Tibial nerve (tissue), 4 donors: ENCODE data around the gene RANBP3. TPM values are rescaled to one million over a fixed set of nuclear protein-coding genes. Genes with fewer than 3 reads are reported as not detected.

Source experiments
- DNase-seq, 2 donors: peaks; one replicate each; pipeline ENCODE4 v3.0.0-alpha.2; 2019; ENCODE audit warnings: low spot score in 2 of 2
- H3K27ac ChIP-seq, 4 donors: fragments of 200-600 bp; sonication (generic) in 3 of 4; one replicate each; pipeline ENCODE4 v1.5.1; 2017 to 2019; ENCODE audit warnings: mild to moderate bottlenecking in 1 of 4
- H3K27me3 ChIP-seq, 2 donors: fragments of 200-600 bp; sonication (generic) in 1 of 2; one replicate each; pipeline versions ENCODE4 v1.5.1 to v1.6.0; 2017 to 2019
- H3K36me3 ChIP-seq, 3 donors: fragments of 200-600 bp; sonication (generic); one replicate each; pipeline ENCODE4 v1.5.1; 2018 to 2019
- H3K4me1 ChIP-seq, 4 donors: fragments of 200-600 bp; sonication (generic) in 3 of 4; one replicate each; pipeline ENCODE4 v1.5.1; 2017 to 2019
- H3K4me3 ChIP-seq, 4 donors: fragments of 200-600 bp; sonication (generic) in 3 of 4; one replicate each; pipeline ENCODE4 v1.5.1; 2017 to 2019; ENCODE audit warnings: mild to moderate bottlenecking in 1 of 4, moderate library complexity in 1 of 4
- H3K9me3 ChIP-seq, 4 donors: fragments of 200-600 bp; sonication (generic) in 3 of 4; one replicate each; pipeline ENCODE4 v1.5.1; 2017 to 2019
- CTCF ChIP-seq, 5 experiments: fragments of 200-600 bp in 3 of 5; fragments of 450-650 bp in 2 of 5; sonication (generic) in 3 of 5; IDR thresholded peaks; one replicate each; pipeline ENCODE4 v1.5.1; 2016 to 2019; ENCODE audit warnings: antibody characterized with exemption in 5 of 5, mild to moderate bottlenecking in 3 of 5, moderate library complexity in 2 of 5
- EP300 ChIP-seq, 2 donors: sonication (generic); formaldehyde crosslinking; IDR thresholded peaks; one replicate each; pipeline ENCODE4 v1.6.1; 2017; ENCODE audit warnings: antibody characterized with exemption in 2 of 2, mild to moderate bottlenecking in 1 of 2
- POLR2A ChIP-seq, 2 donors: fragments of 450-650 bp; IDR thresholded peaks; one replicate each; pipeline ENCODE4 v1.6.1; 2017; ENCODE audit warnings: antibody characterized with exemption in 2 of 2, mild to moderate bottlenecking in 2 of 2, moderate library complexity in 2 of 2
- WGBS, 2 donors: methylation state at CpG; one replicate each; pipeline ENCODE4 v1.1.5; 2018; 5-methylcytosine and 5-hydroxymethylcytosine counted together
- total RNA-seq, 4 donors: library from RNA; depleted of rRNA; stranded (reverse); fragments of >200 nt; gene quantifications; one replicate each; pipeline ENCODE4 v1.1.0, GENCODE V29; 2016

Gene RANBP3
- total RNA-seq, 4 donors from 2014 or later: 75.4 to 129 (median 95.6) TPM

- peak in 1 of 2 donors; percentile 44 for DNase-seq
- H3K4me3 ChIP-seq: peak within 1 kb of the TSS in 2 of 4 donors; percentile 5 to 34
- H3K27me3 ChIP-seq: no peaks in the 10 kb centered on the region
- peaks cover 0 to 64% (median 14%) of the 10 kb centered on the region in 3 donors for H3K36me3 ChIP-seq
- peak in 1 of 2 donors; percentile 12 for TF ChIP-seq POLR2A (IDR thresholded peaks at IDR 0.05)
- no peak for TF ChIP-seq CTCF (IDR thresholded peaks at IDR 0.05)
- peak in 1 of 2 donors; percentile 64 for TF ChIP-seq EP300 (IDR thresholded peaks at IDR 0.05)
- H3K4me1 ChIP-seq: peaks cover 0 to 56% (median 31%) of the 10 kb centered on the region in 4 donors
- peak within 1 kb of the TSS; percentile 46 to 95 (median 77) for H3K27ac ChIP-seq
- no peaks in the 10 kb centered on the region for H3K9me3 ChIP-seq
- 44 to 88% methylated on average over 5 of the region's 10 CpGs for WGBS, 2 donors
These were observed 64.1 kb downstream of the RANBP3 start, which contains the start of gene CAPS for GRCh38 chr19:5913739-5914357. Gene CAPS (plus strand): TSS chr19:5914254. CDS start chr19:5914407, 153 bp downstream.

GRCh38 chr19:5911366-5911765, 66.6 kb downstream of the RANBP3 start:
- Histone ChIP-seq H3K4me3 (no peak overlapping the region), H3K27me3 (no peaks in the 10 kb centered on the region), H3K36me3 (peaks cover 0 to 44% (median 0%) of the 10 kb centered on the region in 3 donors), H3K9me3 (no peaks in the 10 kb centered on the region), H3K4me1 (peaks cover 0 to 67% (median 34%) of the 10 kb centered on the region in 4 donors), H3K27ac (peak overlapping the region; percentile 61 to 95 (median 80))
- no peak for DNase-seq
- WGBS, 2 donors: 67 to 73% methylated on average over 1 of the region's 1 CpG
- TF ChIP-seq EP300 (IDR thresholded peaks at IDR 0.05) (no peak), POLR2A (IDR thresholded peaks at IDR 0.05) (no peak), CTCF (IDR thresholded peaks at IDR 0.05) (no peak)

GRCh38 chr19:5910638-5910907, 67.4 kb downstream of the RANBP3 start:
- Histone ChIP-seq H3K4me3 (no peak overlapping the region), H3K27ac (peak overlapping the region; percentile 61 to 95 (median 80)), H3K4me1 (peaks cover 0 to 67% (median 38%) of the 10 kb centered on the region in 4 donors), H3K36me3 (peaks cover 0 to 36% (median 0%) of the 10 kb centered on the region in 3 donors), H3K9me3 (no peaks in the 10 kb centered on the region), H3K27me3 (no peaks in the 10 kb centered on the region)
- no peak for DNase-seq
- TF ChIP-seq CTCF (IDR thresholded peaks at IDR 0.05) (no peak), POLR2A (IDR thresholded peaks at IDR 0.05) (no peak), EP300 (IDR thresholded peaks at IDR 0.05) (no peak)
- WGBS, 2 donors: 43 to 52% methylated on average over 1 of the region's 1 CpG

GRCh38 chr19:5908773-5909442, 69.0 kb downstream of the RANBP3 start:
- TF ChIP-seq POLR2A (IDR thresholded peaks at IDR 0.05) (no peak), CTCF (IDR thresholded peaks at IDR 0.05) (no peak), EP300 (IDR thresholded peaks at IDR 0.05) (no peak)
- Histone ChIP-seq H3K4me3 (no peak overlapping the region), H3K27me3 (no peaks in the 10 kb centered on the region), H3K4me1 (peaks cover 0 to 57% (median 31%) of the 10 kb centered on the region in 4 donors), H3K36me3 (peaks cover 0 to 26% (median 0%) of the 10 kb centered on the region in 3 donors), H3K27ac (peak overlapping the region; percentile 67 to 95 (median 80)), H3K9me3 (no peaks in the 10 kb centered on the region)
- WGBS, 2 donors: 49 to 58% methylated on average over 5 to 14 of the region's 14 CpGs
- no peak for DNase-seq

- peak overlapping the region in 2 of 4 donors; percentile 94 for H3K27ac ChIP-seq
- H3K27me3 ChIP-seq: no peaks in the 10 kb centered on the region
- DNase-seq: no peak
- TF ChIP-seq CTCF (IDR thresholded peaks at IDR 0.05) (no peak), EP300 (IDR thresholded peaks at IDR 0.05) (peak in 1 of 2 donors; percentile 18)
- H3K4me1 ChIP-seq: peaks cover 0 to 60% (median 36%) of the 10 kb centered on the region in 4 donors
- H3K4me3 ChIP-seq: no peak overlapping the region
- peaks cover 0 to 27% (median 0%) of the 10 kb centered on the region in 3 donors for H3K36me3 ChIP-seq
- no peaks in the 10 kb centered on the region for H3K9me3 ChIP-seq
- WGBS, 2 donors: 61% methylated on average over 5 of the region's 5 CpGs
These were observed 70.7 kb downstream of the RANBP3 start for GRCh38 chr19:5907241-5907640.
